GM19351 (cell line): Measurements from ENCODE around the gene C2orf76.
"Not testable (repeated sequence)": the region's sequence is repeated elsewhere in the genome, so short reads cannot be mapped to it uniquely, and the experiment has no call there.

Experiments used
- ATAC-seq: cut with Tn5 transposase; IDR thresholded peaks from one replicate; pipeline ENCODE4 v1.9.1; 2021; ENCODE audit warnings: mild to moderate bottlenecking, moderate library complexity; ENCODE audit not compliant: unreplicated experiment

C2orf76 gene

GRCh38 chr2:119301413-119301812, 65.2 kb downstream of the C2orf76 start:
- ATAC-seq, result no peak

GRCh38 chr2:119295688-119296375, 70.8 kb downstream of the C2orf76 start:
- ATAC-seq, result no peak

- no peak for ATAC-seq
Measured at GRCh38 chr2:119294671-119295070, 72.0 kb downstream of the C2orf76 start.

- no peak for ATAC-seq
Measured at GRCh38 chr2:119293900-119294299, 72.7 kb downstream of the C2orf76 start.

- ATAC-seq, result no peak
Measured at GRCh38 chr2:119293254-119293653, 73.4 kb downstream of the C2orf76 start.

- no peak for ATAC-seq
Measured at GRCh38 chr2:119292226-119292625, 74.4 kb downstream of the C2orf76 start.

- no peak for ATAC-seq
Measured at GRCh38 chr2:119291588-119292167, 75.0 kb downstream of the C2orf76 start.

- ATAC-seq, result no peak
Measured at GRCh38 chr2:119290859-119291587, 75.6 kb downstream of the C2orf76 start.

GRCh38 chr2:119289642-119290041, 77.0 kb downstream of the C2orf76 start:
- ATAC-seq, result no peak

- ATAC-seq, result no peak
Measured at GRCh38 chr2:119289093-119289492, 77.5 kb downstream of the C2orf76 start.

- ATAC-seq, result no peak
Measured at GRCh38 chr2:119288576-119288975, 78.1 kb downstream of the C2orf76 start.

- ATAC-seq, result no peak
Measured at GRCh38 chr2:119286661-119287060, 80.0 kb downstream of the C2orf76 start.

GRCh38 chr2:119283873-119284331, 82.7 kb downstream of the C2orf76 start:
- ATAC-seq, result no peak

GRCh38 chr2:119282996-119283511, 83.6 kb downstream of the C2orf76 start:
- no peak for ATAC-seq

- no peak for ATAC-seq
Measured at GRCh38 chr2:119282146-119282995, 84.3 kb downstream of the C2orf76 start.

- ATAC-seq, result no peak
Measured at GRCh38 chr2:119280680-119281079, 86.0 kb downstream of the C2orf76 start.

- ATAC-seq, result no peak
Measured at GRCh38 chr2:119279666-119280065, 87.0 kb downstream of the C2orf76 start.

- ATAC-seq, result no peak
Measured at GRCh38 chr2:119278946-119279345, 87.7 kb downstream of the C2orf76 start.

GRCh38 chr2:119278385-119278784, 88.2 kb downstream of the C2orf76 start:
- ATAC-seq, result not testable (repeated sequence)

GRCh38 chr2:119276864-119277263, 89.8 kb downstream of the C2orf76 start:
- ATAC-seq, result no peak

GRCh38 chr2:119267604-119268003, 99.0 kb downstream of the C2orf76 start:
- no peak for ATAC-seq
